K562 treated with DMSO at 1 percent for 4 hours (cell line): ENCODE measurements around the gene CCNT1. TPM values are rescaled to one million over a fixed set of nuclear protein-coding genes. Genes with fewer than 3 reads are reported as not detected.

Experiments
- total RNA-seq: library from RNA; unstranded; fragments of 300-600 nt; gene quantifications from 2 replicates; pipeline ENCODE4 v1.2.3, GENCODE V29; 2022; ENCODE audit not compliant: insufficient read depth

Gene CCNT1
- 13.2 and 19.5 TPM in 2 replicates for total RNA-seq

DNA sequence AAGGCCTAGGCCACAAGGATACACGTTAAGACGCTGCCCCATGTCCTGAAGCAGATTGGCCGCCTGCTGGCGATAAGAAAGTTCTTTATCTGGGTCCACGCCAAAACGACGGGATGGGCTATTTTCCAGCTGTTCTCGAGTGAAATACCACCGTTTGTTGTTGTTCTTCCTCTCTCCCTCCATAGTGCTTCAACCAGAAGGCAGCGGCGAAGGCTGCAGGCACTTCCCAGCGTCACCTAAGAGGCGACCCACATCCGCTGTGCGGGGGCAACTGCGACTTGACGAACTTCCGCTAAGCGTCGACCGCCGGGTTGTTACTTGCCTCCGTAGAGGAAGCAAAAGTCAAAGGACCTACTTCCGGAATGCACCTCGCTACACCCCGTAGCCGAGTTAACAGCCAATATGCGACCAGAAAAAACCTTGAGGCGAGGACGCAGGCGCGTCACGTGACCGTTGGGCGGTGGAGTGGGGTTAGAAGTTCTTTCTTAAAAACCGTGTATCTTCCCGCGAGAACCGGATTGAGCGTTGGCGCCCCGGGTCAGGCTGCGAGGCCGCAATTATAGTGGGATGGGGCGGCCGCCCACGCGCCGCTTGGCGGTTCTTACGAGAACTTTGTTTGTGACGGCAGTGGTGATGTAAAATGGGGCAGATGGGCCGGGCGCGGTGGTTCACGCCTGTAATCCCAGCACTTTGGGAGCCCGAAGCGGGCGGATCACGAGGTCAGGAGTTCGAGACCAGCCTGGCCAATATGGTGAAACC lies at the start of gene CCNT1:
CCNT1 (minus strand) TSS at position 215 of the 759 bp plus-strand sequence; CDS start at position 183, 32 bp downstream.

DNA sequence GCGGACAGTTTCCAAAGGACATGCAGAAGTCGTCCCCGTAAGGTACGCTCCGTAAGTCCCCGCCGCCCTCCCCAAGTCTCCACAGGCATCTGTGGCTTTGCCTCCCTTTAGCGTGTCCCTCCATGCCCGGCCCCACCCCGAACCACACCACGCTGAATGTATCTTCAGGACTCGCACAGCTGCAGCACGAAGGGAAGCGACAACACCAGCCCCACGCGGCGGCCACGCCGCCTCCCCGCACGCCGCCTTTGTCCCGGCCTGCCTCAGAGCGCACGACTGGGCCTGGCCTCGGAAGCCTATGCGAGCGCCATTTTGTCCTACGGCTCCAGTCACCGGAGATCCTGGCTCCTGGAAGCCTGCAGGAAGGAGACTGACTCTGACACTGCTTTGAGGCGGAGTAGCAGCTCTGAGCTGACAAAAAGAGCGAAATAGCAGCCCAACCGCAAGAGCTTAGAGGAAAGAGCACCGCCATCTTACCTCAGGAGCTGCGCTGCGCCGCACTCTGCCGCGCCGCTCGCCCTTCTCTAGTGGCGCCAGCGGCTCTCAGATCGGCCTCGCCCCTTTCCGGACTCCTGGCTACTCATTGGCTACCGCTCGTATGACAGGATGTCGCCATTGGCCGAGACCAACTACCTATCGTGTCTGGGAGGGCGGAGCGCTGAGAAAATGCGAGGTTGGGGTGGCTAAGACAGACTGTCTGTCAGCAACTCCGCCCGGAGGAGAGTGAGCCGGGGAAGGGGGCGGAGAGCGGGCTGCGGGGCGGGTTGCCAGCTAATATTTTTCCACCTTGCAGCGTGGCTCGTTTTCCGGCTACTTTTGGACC lies 34.6 kb downstream of the CCNT1 start, which contains the start of gene KANSL2:
KANSL2 (minus strand) TSS at position 529 of the 823 bp plus-strand sequence. CDS start 606 bp downstream, outside the sequence.

Other genes with a start within 250 kb of the CCNT1 start
- not detected in 2 replicates for gene ANP32D, start 244.1 kb downstream of the CCNT1 start, total RNA-seq
- not detected in 2 replicates for gene C12orf54, start 234.2 kb downstream of the CCNT1 start, total RNA-seq
- gene OR8S1, start 191.1 kb downstream of the CCNT1 start, total RNA-seq = not detected in 2 replicates
- 1.5 TPM in 1 of 2 replicates, not detected in the other for gene LALBA, start 146.7 kb downstream of the CCNT1 start, total RNA-seq
- gene KANSL2, start 34.5 kb downstream of the CCNT1 start, total RNA-seq = 25.6 and 33.3 TPM in 2 replicates
- gene ADCY6, start 72.4 kb upstream of the CCNT1 start, total RNA-seq = 0.46 and 0.79 TPM in 2 replicates
- gene CACNB3, start 101.8 kb upstream of the CCNT1 start, total RNA-seq = 1.4 and 2.4 TPM in 2 replicates
- gene DDX23, start 135.5 kb upstream of the CCNT1 start, total RNA-seq = 61.7 and 73.8 TPM in 2 replicates
- 1.8 and 1.9 TPM in 2 replicates for gene RND1, start 149.2 kb upstream of the CCNT1 start, total RNA-seq
- gene FKBP11, start 208.8 kb upstream of the CCNT1 start, total RNA-seq = 4.6 and 8.3 TPM in 2 replicates
- 50.5 and 56.3 TPM in 2 replicates for gene ARF3, start 240.8 kb upstream of the CCNT1 start, total RNA-seq